ENCODE measurements around the gene ABCB8.

GRCh38 chr7:151008143-151008510 lies 20.1 kb upstream of the ABCB8 start:
- TF ChIP-seq EP300 (IDR thresholded peaks at IDR 0.05) (no peak), CTCF (IDR thresholded peaks at IDR 0.05) (no peak), POLR2A (IDR thresholded peaks at IDR 0.05) (no peak)

Measured in tibial nerve (tissue), 4 donors.